NCI-H128 (cell line): ENCODE measurements around the gene ATAT1.
A peak's percentile ranks its signal among the peaks of the same experiment; 100 is the strongest.
"Not testable (repeated sequence)": the region's sequence is repeated elsewhere in the genome, so short reads cannot be mapped to it uniquely, and the experiment has no call there.

Experiments
- DNase-seq: peaks from one replicate; lab custom pipeline; 2025; ENCODE audit not compliant: unreplicated experiment; lab: John Stamatoyannopoulos, UW

ATAT1 gene

DNA sequence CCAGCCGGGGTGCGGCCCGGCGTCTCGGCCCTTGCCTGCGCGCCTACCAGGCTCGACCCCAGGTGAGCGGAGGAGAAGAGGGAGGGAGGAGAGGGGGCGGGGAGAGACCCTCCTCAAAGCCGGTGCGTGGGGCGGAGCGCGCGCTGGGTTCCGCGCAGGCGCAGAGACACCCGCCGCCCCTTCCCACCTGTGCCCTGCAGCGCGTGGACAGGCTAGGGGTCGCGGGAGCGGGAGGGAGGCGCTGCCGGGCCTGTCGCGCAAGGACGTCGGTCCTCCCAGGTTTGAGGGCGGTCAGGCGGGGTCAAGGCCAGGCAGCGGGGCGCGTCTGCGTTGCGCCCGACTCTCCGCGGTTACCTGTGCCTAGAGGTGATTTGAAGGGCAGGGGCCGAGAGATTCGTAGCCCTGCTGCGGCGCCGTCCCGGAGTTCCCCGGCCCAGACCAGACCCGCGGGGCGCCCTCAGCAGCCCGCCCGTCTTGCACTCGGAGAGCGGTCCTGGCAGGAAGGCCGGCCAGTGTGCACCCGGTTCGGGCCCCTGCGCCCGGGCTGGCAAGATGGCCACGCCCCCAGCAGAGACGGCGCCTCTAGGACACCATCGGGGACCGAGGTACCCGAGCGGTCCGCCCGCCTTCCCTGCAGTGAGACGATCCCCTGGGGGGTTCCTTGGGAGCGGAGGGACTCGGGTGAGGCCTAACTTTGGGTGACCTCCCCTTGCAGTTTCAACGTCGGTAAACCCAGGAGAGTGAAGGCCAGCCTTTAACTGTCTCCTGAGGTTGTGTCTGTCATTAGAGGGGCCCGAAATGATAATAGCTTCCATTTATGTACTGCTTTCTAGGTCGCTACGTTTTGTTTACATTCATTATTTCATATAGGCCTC is 20.8 kb downstream of the ATAT1 start:
- DNase-seq, result peak; percentile 86

DNA sequence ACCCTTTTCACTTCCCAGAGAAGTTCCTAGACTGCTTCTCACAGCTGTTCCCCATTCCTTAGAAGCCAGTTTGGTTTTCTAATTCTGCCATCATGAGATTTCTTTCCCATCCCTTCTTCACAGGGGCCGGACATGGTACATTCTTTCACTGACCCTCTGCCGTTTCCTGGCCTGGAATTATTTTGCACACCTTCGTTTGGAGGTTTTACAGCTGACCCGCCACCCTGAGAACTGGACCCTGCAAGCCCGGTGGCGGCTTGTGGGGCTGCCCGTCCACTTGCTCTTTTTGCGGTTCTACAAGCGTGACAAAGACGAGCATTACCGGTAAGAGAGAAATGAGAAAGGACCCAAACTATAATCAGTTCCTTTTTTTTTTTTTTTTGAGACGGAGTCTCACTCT is 24.5 kb downstream of the ATAT1 start:
- no peak for DNase-seq

DNA sequence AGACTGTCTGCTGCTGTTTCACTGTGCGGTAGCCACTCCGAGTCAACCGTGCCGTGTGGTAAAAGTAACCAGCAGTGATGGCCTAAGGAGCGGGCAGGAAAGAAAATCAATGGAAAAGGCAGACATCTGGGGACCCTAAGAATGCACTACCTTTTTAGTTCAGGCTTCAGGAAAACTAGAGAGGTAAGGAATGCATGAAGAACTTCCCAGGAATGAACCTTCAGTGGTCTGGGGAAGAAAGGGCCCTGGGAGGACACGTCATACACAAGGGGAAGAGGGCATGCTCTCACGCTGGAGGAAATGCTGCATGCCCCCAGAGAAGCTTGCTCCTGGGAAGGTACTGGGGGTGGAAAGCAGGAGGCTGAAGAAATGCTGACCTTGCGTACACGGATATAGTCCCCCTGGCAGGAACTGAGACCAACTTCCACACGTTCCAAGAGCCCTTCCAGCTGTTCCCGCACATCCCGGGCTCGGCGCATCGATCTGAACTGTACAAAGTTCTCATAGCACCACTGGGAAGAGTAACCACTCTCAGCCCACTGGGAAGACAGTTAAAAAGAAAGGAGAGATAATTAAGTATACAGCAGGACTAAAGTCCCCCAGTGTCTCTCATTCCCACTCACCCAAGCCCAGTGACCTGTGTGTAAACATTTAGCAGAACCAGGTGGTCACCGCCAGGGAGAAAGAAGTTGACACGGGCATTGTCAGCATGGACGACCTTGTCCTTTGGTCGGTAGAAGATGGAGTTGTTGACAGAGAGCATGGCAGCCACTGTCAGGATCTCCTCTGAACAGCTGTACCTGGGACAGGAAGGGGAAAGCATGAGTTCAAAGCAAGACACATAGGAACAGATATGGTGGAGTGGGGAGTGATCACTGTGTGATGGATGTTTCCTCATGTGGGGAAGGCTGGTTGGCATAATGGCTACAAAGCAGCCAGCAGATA is 28.4 kb downstream of the ATAT1 start:
- DNase-seq, result no peak

DNA sequence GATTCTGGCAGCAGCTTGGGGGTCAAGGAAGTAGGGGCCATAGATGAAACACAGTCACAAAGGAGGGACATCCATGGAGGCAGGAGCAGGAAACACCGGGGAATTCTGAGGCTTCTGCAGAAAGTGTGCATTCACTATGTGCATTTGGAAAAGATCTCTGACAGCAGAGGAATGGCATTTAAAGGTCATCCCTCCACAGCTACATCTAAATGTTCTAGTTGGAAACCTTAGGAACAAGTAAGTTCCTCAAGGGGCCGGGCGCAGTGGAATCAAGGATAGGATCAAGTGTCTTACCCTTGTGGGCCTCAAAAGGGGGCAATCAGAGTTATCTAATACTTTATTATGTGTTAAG is 29.0 kb downstream of the ATAT1 start:
- DNase-seq, result no peak

DNA sequence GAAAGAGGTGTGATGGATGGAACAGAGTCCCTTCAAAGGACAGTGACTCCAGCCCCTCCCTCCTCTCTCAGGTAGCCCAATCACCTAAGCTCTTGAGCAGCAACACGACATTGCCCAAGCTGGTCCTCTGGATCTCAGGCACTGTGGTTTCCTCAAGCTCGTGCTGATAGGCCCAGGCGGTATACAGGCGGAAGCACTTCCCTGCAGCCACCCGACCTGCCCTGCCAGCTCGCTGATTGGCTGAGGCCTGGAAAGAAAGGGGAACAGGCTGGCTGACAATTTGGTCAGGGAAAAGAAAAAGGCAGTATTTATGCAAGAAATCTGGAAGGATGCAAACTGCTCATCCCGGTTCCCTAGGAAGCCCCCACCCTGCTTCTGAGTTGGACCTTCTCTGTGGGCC is 29.8 kb downstream of the ATAT1 start:
- no peak for DNase-seq

DNA sequence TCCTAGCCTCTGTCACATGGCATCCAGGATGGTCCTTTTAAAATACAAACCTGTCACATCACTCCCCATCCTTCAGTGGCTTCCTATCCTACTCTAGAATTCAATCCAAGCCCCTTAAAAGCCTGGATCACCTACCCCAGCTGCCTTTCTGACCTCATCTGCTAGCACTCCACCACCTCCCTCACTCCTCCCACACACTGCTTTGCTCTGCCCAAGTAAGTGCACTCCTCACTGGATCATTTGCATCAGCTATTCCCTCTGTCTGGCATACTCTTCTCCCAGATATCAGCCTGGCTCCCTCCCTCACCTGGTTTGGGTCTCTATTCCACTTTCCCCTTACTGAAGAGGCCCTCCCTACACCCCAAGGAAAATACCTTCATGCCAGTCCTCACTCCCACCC is 30.8 kb downstream of the ATAT1 start:
- no peak for DNase-seq

DNA sequence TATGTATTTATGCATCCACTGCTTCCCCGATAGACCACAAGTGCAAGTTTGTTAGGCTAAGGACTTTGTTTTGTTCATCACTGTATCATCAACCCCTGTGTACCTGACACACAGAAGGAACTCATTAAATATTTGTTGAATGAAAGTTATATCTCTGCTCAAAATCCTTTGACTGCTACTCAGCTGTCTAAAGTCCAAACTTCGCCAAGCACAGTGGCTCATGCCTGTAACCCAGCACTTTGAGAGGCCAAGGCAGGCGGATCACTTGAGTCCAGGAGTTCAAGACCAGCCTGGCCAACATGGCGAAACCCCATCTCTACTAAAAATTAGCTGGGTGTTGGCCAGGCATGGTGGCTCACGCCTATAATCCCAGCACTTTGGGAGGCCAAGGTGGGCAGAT is 31.2 kb downstream of the ATAT1 start:
- not testable (repeated sequence) for DNase-seq

DNA sequence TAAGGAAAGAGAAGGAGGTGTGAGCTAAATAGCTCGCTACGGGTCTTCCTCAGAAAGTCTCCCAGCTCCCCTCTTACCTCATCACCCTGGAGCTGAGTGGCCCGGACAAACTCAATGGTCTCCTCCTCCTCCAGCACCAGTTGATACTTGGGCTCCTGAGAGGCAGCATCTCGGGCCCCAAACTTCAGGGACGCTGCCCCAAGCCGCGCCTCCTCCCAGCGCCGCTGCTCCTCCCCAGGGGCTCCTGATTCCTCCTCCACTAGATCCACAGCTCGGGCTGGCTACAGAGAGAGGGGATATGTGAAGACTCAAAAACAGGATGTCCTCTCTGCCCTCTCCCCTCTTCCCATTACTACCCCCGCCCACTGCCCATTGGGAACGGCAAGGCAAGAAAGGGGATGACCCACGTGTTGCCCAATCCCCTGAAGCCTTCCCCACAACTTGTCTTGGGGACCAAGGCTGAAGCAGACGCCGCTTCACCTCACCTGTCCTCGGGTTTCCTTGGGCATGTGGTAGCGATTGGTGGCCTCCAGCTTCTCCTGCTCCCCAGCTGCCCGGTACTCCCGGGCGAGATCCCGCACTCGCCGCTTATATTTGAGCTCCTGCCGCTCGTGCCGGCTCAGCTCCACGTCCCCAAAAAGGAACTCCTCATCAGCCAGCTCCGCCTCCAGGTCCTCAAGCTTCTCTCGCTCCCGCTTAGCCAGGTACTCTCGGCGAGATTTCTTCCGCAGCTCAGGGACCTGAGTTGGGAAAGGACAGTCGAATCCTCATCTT is 38.5 kb downstream of the ATAT1 start:
- DNase-seq, result no peak

DNA sequence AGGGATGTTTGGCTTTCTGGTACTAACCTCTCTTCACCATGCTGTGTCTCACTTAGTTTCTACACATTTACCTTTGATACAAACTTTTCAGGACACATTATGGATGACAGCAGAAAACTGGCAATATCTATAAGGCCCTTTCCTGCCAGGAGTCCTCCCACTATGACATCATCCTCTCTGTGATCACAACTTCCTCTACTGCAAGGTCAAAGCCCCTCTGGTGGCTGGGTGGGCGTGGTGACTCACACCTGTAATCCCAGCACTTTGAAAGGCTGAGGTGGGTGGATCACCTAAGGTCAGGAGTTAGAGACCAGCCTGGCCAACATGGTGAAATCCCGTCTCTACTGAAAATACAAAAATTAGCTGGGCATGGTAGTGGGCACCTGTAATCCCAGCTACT is 39.6 kb downstream of the ATAT1 start:
- DNase-seq, result not testable (repeated sequence)

DNA sequence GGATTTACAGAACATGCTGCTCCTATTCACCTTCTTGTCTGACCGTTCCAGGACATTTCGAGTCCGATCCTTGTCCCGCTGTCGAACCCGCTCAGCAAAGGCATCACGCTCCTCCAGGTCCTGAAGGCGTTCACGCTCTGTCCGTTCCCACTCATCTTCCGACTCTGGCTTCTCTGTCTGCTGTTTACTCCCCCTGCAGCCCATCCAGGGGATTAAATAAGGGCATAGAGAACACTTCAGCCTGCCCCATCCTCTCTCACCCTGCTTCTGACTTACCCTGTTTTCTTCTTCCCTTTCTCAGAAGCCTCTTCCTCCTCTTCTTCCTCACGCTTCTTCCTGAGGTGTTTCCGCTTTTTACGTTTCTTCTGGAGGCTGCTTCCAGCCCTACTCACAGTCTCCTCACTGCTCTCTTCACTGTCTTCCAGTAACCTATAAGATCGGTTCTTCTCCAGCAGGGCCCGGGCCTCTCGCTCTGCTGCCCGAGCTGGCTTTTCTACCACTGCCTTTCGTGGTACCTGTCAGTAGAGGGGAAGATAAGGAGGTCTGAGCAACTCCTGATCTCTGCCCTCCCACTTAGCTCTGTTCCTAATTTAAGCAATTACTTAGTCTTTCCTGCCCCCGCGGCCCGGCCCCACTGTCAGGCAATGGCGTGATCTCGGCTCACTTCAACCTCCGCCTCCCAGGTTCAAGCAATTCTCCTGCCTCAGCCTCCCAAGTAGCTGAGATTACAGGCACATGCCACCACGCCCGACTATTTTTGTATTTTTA is 44.3 kb downstream of the ATAT1 start:
- no peak for DNase-seq

DNA sequence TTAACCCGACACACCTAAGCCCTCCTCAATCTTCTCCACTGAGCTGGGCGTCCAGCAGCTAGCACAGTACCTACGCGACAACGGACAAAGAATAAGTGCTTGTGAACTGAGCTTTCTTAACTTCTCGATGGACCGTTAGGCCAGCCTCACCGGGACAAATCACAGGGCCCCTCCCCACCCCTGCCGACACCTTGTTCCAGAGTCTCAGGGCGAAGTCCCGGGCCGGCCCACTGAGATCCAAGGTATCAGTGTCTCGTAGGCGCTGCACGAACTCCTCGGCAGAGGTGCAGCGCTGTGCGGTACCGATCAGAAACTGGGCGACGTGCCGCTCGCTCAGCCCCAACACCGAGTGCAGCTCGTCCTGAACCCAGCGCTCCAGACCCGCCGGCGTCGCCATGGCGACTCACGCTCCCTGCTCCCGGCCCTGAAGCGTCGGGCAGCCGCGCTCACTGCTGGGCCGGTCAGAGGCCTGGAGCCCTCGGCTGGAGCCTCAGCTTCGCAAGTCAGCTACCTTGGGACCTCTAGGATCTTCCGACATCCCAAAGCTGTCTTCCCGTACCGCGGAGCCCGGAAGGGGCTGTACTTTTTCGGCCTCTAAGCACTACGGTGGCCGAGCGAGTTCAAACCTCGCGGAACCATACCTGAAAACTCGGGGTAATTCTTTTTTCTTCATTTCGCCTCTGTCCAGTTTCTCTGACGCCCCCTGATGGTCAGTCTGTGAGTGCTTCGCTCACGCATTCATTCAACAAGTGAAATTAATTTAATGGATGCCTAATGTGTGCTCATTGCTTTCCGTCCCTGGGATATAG is 46.0 kb downstream of the ATAT1 start, which contains the start of gene DHX16:
DHX16 (minus strand) TSS at position 562 of the 809 bp plus-strand sequence; CDS start at position 397, 165 bp downstream.
- DNase-seq, result peak; percentile 75

DNA sequence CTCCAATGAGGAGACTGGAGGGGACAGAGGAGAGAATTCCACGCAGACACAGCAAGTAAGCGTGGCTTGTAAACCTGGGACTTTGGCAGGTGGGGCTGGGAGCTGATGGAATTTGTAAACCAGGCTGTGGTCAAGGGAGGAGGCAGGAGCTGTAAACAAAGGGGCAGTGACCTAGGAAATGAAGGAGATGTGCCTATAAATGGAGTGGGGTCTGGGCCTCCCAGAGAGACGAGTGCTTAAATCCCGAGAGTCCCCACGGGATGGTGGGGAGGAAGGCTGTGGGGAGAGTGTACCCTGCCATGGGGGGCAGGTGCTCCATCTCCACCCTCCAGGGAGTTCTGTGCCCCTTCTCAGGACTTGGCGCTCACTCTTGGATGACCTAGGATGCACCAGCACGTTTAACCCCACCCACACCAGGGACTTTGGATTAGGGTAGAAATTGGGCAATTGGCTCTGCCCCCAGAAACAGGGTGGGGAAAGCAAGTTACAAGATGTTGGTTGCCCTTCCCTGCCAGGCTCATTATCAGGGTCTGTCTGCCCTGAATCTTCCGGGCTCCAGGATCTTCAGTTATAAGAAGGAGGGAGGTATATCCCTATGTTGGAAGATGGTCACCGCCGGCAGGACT is 50.1 kb downstream of the ATAT1 start:
- DNase-seq, result no peak

DNA sequence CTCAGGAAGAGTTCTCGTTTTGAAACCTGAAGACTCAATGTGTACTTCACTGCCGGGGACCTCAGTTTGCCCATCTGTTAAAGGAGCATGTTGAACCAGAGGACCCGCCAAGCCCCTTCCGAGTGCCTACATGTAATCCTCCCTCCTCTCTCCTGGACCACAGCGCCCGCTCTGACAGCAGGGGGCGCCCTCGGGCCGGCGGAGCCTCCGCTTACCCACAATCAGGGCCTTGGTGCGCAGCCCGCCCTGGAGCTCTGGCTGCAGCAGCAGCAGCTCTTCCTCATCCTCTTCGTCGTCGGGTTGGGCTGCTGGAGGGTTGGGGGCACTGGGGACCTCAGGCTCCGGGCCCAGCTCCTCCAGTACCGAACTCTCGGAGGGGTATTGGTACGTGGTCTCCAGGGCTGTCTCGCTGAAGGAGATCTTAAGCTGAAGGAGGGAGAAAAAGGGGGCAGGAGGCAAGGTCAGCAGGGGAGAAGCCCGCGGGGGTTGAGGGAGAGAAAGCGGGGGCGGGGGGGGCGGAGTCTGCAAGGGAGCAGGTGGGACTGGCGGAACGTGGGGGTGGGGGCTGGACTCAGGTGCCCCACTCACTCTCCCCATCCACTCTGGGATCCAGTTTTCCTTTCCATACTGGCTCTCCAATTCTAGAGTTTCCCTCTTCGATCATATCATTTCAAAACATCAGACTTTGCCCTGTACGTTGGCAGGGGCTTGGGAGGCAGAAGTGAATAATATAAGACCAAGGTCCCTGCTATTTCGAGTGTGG is 52.5 kb downstream of the ATAT1 start:
- DNase-seq, result peak; percentile 39

DNA sequence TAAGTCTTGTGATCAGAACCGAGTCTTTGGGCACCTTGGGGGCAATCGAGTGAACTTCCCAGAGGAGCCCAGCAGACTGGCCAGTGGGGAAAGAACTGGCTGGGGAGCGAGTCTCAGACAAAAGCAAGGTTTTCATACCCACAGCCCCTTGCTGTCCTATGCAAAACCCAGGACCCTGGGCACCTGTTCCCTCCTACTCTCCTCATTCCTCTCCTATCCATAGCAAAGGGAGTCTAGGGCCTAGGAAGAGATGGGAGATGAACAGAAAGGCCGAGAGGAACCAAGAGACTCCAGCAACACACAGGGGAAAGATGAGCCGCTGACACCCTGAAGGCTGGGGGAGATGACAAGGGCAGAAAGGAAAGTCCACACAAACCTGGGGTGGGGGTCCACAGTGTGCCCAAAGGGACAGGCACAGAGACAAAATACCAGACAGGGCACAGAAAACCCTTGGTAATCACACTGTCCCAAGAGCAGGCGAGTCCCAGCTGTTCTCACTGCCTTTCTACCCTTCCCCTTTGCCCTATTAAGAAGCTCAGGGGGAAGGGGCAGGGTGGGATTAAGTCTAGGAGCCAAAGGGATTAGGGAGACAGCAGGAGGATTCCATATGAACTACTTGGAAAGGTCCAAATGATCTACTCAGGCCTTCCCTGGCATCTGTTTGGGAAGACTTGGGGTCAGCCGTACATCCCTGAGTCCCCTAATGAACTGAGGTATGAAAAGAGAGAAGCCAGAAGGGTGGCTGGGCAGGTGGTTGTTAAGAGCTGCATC is 53.3 kb downstream of the ATAT1 start:
- DNase-seq, result no peak

DNA sequence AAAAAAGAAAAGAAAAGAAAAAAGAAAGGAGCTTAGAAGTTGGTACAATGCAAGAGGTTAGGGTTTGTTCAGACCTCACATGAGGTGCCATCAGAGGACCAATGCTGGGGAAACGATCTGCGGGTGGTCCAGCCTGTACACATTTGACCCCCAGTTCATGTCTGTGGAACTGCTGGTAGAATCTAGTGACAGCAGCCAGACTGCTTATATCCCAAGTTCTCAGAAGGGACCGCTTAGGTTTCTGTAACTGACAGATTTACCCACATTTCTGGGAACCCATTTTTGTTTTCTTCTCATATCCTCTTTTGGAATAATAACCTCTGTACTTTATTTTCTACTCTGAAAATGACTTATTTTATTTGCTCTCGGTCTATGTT is 55.1 kb downstream of the ATAT1 start:
- DNase-seq, result no peak

DNA sequence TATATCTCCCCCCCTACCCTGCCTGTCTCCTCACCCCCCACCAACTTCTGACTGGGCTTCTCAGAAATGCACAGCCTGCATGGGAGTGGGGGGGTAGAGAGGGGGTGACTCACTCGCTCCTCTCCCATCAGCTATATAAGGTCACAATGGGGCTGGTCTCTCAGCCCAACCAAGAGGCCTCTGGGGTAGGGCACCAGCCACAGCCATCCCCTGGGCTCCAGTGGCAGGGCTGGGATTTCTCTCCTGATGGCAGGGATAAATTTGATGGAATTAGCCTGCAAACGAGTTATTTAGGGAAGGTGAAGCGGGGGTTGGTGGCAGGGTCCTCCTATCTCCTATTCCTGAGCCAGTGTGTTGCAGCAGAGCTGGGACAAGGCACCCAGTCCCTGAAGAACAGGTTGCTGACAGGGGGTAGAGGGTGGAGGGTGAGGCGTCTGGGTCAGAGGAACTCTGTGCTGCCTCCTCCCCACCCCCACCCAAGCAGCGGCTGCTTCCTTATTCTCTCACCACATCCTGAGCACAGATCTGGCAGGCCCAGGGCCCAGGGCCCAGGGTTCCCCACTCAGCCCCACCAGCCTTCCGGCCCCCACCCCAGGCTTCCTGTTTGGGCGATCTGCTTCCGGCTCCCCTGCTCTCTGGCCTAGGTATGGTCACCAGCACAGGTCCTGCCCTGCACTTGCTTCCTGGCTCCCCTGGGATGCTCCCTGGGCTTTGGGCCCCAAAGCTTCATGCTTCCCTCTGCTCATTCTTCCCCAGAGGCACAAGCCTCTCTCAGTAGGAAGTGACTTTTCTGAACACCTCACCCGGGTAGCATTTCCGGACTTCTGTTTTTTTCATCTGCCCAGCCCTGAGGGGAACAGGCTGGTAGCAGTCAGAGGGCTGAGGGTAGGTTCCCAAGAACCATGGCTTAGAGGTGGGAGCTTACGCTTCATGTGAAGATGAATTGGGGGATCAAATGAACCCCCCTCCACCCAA is 55.8 kb downstream of the ATAT1 start:
- no peak for DNase-seq
